Left kidney (tissue), 2 donors: ENCODE data around the gene ARHGAP4. TPM values are rescaled to one million over a fixed set of nuclear protein-coding genes. Genes with fewer than 3 reads are reported as not detected.

Source experiments
- DNase-seq: peaks from one replicate; pipeline ENCODE4 v3.0.0-alpha.2; 2013
- polyA plus RNA-seq: library from polyadenylated mRNA; unstranded; fragments of 120-200 nt; gene quantifications from one replicate; pipeline ENCODE4 v1.2.1, GENCODE V29; 2013; ENCODE audit not compliant: insufficient read length

The ARHGAP4 gene
- polyA plus RNA-seq, 1 donor, result 29.1 TPM

GRCh38 chrX:153880440-153880815 is 45.6 kb downstream of the ARHGAP4 start:
- no peak for DNase-seq

DNA sequence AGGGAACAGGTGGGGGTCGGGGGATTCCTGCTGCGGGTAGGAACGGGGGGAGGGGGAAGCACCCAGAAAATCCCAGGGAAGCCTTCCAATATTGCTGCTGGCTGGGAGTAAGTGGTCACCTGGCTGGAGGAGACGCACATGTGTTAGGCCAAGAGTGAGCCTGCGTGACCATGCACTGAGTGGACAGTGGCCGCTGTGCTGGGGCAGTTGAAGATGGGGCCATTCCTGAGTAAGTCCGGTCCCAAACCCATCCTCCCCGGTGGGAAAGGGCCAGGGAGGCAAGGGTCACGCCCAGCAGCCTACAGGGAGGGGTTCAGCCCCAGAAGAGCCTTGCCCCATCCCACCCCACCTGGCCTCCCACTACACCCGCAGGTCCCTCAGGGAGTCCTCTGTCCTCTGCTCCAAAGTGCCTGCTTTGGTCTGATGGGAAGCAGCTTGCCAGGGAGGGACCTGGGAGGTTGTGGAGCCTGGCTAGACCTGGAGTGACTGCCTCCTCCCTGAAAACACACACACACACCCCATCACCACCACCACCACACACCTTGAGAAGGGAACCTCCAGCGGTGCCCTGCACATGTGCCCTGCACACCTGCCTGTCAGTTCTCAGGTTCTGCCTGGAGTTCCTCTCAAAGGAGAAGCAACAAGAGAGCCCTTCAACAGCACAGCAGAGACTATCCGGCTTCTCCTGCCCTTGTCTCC is 46.2 kb downstream of the ARHGAP4 start:
- no peak for DNase-seq

- DNase-seq, result no peak
Observed at GRCh38 chrX:153878969-153879653, 47.0 kb downstream of the ARHGAP4 start.

- no peak for DNase-seq
Observed at GRCh38 chrX:153878345-153878744, 47.7 kb downstream of the ARHGAP4 start.

- no peak for DNase-seq
Observed at GRCh38 chrX:153877571-153878261, 48.3 kb downstream of the ARHGAP4 start.

DNA sequence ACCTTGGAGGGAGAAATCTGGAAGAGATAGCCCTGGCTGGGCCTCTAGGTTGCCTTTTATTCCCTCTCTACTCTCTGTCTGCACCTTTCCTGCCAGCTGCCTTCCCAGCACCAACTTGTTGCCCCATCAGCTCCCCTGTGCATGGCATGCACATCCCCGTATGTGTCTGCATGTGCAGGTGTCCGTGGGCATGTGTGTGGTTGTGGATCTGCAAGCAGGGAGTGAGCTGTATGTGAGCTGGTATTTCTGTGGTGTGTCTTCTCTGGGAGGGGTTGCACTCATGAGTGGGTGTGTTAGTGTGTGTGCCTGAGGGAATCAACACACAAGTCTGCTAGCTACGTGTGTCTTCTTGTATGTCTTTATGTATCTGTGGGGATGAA is 50.0 kb downstream of the ARHGAP4 start:
- no peak for DNase-seq

DNA sequence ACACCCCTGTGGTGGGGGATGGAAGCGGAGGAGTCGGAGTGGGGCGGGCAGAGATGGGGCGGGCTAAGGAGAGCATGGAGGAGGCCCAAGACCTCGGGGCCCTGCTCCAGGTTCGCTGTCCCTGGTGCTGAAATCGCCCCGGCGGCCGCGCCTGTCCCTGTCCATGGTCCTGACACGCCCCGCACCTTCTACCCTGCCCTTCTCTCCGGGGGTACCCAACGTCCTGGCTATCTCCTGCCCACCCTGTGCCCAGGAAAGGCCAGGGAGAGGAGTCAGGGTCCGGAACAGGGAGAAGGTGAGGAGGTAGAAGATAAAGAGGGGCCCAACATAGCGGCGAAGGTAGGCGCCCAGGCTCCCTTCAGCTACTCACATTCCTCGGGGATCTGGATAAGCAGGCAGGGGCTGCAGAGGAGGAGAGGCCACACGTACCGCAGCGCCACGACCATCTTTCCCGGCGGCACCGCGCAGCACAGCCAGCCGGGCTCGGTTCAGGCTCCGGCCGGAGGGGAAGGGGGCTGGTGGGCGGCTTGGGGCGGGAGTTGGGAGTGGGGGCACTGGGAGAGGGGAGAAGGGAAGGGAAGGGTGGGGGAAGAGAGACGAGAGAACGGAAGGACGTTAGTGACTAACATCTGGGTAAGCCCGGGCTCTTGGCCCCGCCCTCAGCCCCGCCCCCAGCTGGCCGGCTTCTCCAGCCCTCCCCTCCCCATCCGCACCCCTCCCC is 50.5 kb downstream of the ARHGAP4 start:
- no peak for DNase-seq

DNA sequence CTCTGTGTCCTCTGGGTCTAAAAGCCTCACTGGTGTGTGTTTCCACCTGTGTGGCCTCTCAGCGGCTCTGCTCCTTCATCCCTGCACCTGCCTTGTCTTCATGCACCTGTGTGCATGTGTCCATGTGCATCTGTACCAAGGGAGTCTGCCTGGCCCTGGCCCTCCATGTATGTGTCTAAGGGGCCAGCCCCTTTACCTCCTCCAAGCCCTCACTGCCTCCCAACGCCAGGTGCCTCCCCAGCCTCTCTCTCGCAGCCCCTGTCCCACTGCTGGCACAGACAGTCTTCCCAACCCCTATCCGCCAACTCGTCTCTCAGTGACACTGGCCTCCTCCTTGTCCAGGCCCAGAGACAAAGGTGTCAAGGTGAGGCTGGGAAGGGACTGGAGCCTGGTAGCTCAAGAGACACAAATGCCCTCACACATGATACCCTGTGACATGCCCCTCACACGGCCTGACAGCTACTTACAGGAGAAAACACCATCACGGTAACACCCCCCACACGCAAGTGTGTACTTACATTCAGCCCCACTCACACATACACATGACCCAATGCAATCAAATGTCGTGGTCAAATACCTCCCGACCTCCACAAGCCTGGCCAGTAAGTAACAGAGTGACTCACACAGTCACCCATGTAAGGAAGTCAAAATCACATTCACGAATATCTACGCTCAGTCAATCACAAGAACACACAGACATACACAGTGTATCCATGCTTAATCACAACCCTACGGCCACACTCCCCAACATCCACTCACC is 51.5 kb downstream of the ARHGAP4 start:
- no peak for DNase-seq

- no peak for DNase-seq
Observed at GRCh38 chrX:153874085-153874365, 52.0 kb downstream of the ARHGAP4 start.

- no peak for DNase-seq
Observed at GRCh38 chrX:153873282-153874084, 52.6 kb downstream of the ARHGAP4 start.

GRCh38 chrX:153871946-153872878 is 53.9 kb downstream of the ARHGAP4 start:
- DNase-seq, result no peak

GRCh38 chrX:153871451-153871850 is 54.6 kb downstream of the ARHGAP4 start:
- DNase-seq, result no peak

GRCh38 chrX:153870791-153871360 is 55.2 kb downstream of the ARHGAP4 start:
- no peak for DNase-seq

GRCh38 chrX:153870288-153870690 is 55.8 kb downstream of the ARHGAP4 start:
- no peak for DNase-seq

DNA sequence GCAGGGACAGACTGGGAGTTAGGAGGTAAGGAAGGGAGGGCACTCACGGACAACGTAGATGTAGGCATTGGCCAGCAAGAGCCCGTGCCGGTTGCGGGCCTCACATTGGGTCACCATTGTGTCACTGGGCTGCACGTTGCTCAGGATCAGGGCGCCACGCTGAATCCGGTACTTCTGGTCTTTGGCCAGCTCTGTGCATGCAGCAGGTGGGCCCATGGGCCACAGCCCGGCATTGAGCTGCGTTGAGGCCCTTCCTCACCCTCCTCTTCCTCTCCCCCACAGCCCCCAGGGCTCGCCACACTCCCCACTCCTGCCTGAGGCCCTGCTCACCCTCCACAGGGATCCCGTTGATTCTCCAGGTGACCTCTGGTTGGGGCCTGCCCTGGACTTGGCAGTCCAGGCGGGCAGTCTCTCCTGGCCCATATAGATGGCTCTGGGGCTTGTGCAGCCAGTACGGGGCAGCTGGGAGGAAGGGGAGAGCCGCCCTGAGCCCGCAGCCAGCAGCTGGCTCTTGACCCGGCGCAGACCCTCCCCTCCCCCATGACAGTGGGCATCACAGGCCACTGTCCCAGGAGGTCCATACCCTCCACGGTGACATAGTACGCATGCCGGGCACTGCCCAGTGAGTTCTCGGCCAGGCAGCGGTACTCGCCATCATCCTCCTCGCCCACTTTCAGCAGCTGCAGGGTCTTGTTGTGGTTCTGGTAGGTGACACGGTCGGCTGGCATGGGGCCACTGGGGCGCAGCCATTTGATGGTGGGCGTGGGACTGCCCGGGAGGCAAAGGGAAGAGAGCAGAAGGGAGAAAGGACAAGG is 56.4 kb downstream of the ARHGAP4 start:
- no peak for DNase-seq

DNA sequence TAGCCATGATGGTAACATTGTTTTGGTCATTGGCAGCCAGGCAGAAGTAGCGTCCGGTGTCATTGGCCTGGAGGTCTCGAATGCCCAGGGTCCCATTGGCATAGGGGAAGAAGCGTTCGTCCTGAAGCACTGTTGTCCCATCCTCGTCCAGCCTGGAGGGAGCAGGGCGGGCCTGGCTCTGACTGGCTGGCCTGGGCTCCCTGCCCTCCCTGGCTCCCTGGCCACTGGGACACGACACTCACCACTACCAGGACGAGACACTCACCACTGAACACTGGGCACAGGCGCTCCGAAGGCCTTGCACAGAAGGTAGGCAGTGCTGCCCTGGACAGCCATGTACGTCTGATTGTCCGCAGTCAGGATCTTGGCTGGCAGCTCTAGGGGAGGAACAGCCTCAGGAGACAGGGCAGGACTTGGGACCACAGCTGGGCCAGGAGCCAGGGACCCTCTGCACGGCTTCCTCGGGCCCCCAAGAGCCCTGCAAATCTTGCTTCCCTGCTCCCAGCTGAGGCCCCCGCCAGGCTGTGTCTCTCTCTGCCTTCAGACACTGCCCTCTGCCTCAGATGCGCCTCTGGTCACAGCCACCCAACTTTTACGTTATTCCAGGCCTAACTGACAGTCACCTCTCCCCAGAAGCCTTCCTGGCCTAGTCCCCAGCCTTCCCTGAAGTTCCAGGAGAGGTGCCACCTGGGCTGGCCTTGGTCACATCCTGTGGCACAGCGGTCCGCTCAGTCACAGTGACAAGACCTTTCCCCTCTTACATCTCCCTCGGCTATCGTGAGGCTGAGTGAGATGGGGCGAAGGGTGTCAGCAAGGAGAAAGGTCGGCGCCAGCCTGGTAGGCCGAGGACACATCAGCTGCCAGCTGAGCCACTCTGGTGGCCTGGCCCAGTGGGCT is 57.2 kb downstream of the ARHGAP4 start:
- no peak for DNase-seq

DNA sequence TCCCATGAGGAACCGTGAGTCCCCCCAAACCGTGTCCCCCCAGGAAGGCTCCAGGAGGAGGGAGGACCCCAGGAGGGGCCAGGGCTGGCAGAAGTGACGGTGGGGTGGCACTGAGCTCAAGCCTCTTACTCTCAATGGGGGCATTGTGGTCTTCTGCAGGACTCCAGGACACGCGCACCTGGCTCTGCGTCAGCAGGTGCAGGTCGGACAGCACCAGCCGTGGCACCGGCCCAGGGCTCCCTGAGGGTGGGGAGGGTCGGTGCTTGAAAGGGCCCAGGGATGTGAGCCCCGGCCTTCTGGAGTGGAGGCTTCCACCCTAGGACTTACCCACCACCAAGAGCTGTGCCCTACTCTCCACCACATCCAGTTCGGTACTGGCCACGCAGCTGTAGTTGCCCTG is 58.4 kb downstream of the ARHGAP4 start:
- no peak for DNase-seq

DNA sequence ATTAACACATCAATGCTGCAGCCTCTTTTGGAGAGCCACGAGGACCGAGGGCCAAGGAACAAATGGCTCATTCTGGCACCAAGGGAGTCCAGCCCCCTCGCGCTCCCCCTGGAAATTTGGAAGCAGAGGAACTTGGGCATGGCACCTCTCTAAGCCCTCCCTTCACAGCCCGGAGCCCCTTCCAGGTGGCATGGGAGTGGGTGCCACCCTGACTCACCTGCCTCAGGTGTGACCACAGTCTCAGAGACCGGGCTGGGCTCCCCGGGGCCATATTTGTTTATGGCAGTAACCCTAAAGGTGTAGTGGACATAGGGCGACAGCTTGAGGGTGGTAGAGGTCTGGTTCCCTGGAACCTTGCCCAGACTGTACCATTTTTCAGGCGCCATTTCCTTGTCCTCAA is 58.9 kb downstream of the ARHGAP4 start:
- no peak for DNase-seq
